Stimulated activated naive CD8-positive, alpha-beta T cell treated with anti-CD3 and anti-CD28 coated beads, Interleukin-15, Interleukin-2, amounts not matched to agents 100 ng/mL and 50 ng/mL, for 24 hours (primary cell): ENCODE results near the gene CTTNBP2NL.

Experiments used
- H3K27ac Mint-ChIP-seq: one replicate; pipeline ENCODE4 v1.8.0; 2021; ENCODE audit warnings: mild to moderate bottlenecking, mixed read lengths
- H3K27me3 Mint-ChIP-seq: one replicate; pipeline ENCODE4 v1.8.0; 2021; ENCODE audit warnings: mixed read lengths
- H3K36me3 Mint-ChIP-seq: one replicate; pipeline ENCODE4 v1.8.0; 2021; ENCODE audit warnings: low read depth, mixed read lengths
- H3K4me1 Mint-ChIP-seq: one replicate; pipeline ENCODE4 v1.8.0; 2021; ENCODE audit warnings: low read depth, mixed read lengths
- H3K4me3 Mint-ChIP-seq: one replicate; pipeline ENCODE4 v1.8.0; 2021; ENCODE audit warnings: mild to moderate bottlenecking, mixed read lengths
- H3K9me3 Mint-ChIP-seq: one replicate; pipeline ENCODE4 v1.8.0; 2021; ENCODE audit warnings: mixed read lengths

The CTTNBP2NL gene

GRCh38 chr1:112395821-112396652 is at the start of gene CTTNBP2NL:
Gene CTTNBP2NL, plus strand, starts transcription at chr1:112396214. Its CDS starts 19,952 bp downstream, at chr1:112416166.
- Mint-ChIP-seq H3K9me3 (no peaks in the 10 kb centered on the region), H3K27ac (peak within 1 kb of the TSS; percentile 81), H3K36me3 (no peaks in the 10 kb centered on the region), H3K4me1 (peaks cover 31% of the 10 kb centered on the region), H3K27me3 (peaks cover 25% of the 10 kb centered on the region), H3K4me3 (peak within 1 kb of the TSS; percentile 92)

GRCh38 chr1:112346801-112347350 is 49.1 kb upstream of the CTTNBP2NL start:
- Mint-ChIP-seq H3K27me3 (peaks cover 6% of the 10 kb centered on the region), H3K4me1 (peaks cover 11% of the 10 kb centered on the region), H3K4me3 (no peak overlapping the region), H3K36me3 (no peaks in the 10 kb centered on the region), H3K9me3 (peaks cover 11% of the 10 kb centered on the region), H3K27ac (no peak overlapping the region)

- Mint-ChIP-seq H3K4me3 (no peak overlapping the region), H3K27me3 (peaks cover 30% of the 10 kb centered on the region), H3K36me3 (no peaks in the 10 kb centered on the region), H3K27ac (no peak overlapping the region), H3K4me1 (no peaks in the 10 kb centered on the region), H3K9me3 (no peaks in the 10 kb centered on the region)
Measured at GRCh38 chr1:112356765-112357164, 39.2 kb upstream of the CTTNBP2NL start.

- H3K27me3 Mint-ChIP-seq, result peaks cover 31% of the 10 kb centered on the region
- no peaks in the 10 kb centered on the region for H3K36me3 Mint-ChIP-seq
- H3K4me3 Mint-ChIP-seq, result no peak overlapping the region
- H3K9me3 Mint-ChIP-seq, result no peaks in the 10 kb centered on the region
- no peaks in the 10 kb centered on the region for H3K4me1 Mint-ChIP-seq
- no peak overlapping the region for H3K27ac Mint-ChIP-seq
Measured at GRCh38 chr1:112357467-112357866, 38.5 kb upstream of the CTTNBP2NL start.

GRCh38 chr1:112358061-112358770 is 37.8 kb upstream of the CTTNBP2NL start:
- no peaks in the 10 kb centered on the region for H3K9me3 Mint-ChIP-seq
- no peaks in the 10 kb centered on the region for H3K4me1 Mint-ChIP-seq
- peaks cover 31% of the 10 kb centered on the region for H3K27me3 Mint-ChIP-seq
- H3K27ac Mint-ChIP-seq, result no peak overlapping the region
- H3K4me3 Mint-ChIP-seq, result no peak overlapping the region
- no peaks in the 10 kb centered on the region for H3K36me3 Mint-ChIP-seq

GRCh38 chr1:112358798-112359408 is 37.1 kb upstream of the CTTNBP2NL start:
- H3K4me3 Mint-ChIP-seq, result no peak overlapping the region
- H3K36me3 Mint-ChIP-seq, result no peaks in the 10 kb centered on the region
- H3K27me3 Mint-ChIP-seq, result peaks cover 35% of the 10 kb centered on the region
- no peak overlapping the region for H3K27ac Mint-ChIP-seq
- H3K9me3 Mint-ChIP-seq, result no peaks in the 10 kb centered on the region
- H3K4me1 Mint-ChIP-seq, result no peaks in the 10 kb centered on the region

- H3K27me3 Mint-ChIP-seq, result peaks cover 35% of the 10 kb centered on the region
- H3K4me1 Mint-ChIP-seq, result no peaks in the 10 kb centered on the region
- no peak overlapping the region for H3K4me3 Mint-ChIP-seq
- H3K9me3 Mint-ChIP-seq, result no peaks in the 10 kb centered on the region
- H3K27ac Mint-ChIP-seq, result no peak overlapping the region
- no peaks in the 10 kb centered on the region for H3K36me3 Mint-ChIP-seq
Measured at GRCh38 chr1:112359961-112360767, 35.9 kb upstream of the CTTNBP2NL start.

- peaks cover 29% of the 10 kb centered on the region for H3K27me3 Mint-ChIP-seq
- no peak overlapping the region for H3K27ac Mint-ChIP-seq
- H3K4me1 Mint-ChIP-seq, result no peaks in the 10 kb centered on the region
- no peaks in the 10 kb centered on the region for H3K36me3 Mint-ChIP-seq
- no peaks in the 10 kb centered on the region for H3K9me3 Mint-ChIP-seq
- H3K4me3 Mint-ChIP-seq, result no peak overlapping the region
Measured at GRCh38 chr1:112363636-112364035, 32.4 kb upstream of the CTTNBP2NL start.

- Mint-ChIP-seq H3K4me3 (no peak overlapping the region), H3K9me3 (no peaks in the 10 kb centered on the region), H3K27ac (no peak overlapping the region), H3K4me1 (peaks cover 3% of the 10 kb centered on the region), H3K27me3 (peaks cover 43% of the 10 kb centered on the region), H3K36me3 (no peaks in the 10 kb centered on the region)
Measured at GRCh38 chr1:112368198-112368597, 27.8 kb upstream of the CTTNBP2NL start.

- peaks cover 3% of the 10 kb centered on the region for H3K4me1 Mint-ChIP-seq
- H3K36me3 Mint-ChIP-seq, result no peaks in the 10 kb centered on the region
- no peaks in the 10 kb centered on the region for H3K9me3 Mint-ChIP-seq
- peaks cover 42% of the 10 kb centered on the region for H3K27me3 Mint-ChIP-seq
- no peak overlapping the region for H3K27ac Mint-ChIP-seq
- H3K4me3 Mint-ChIP-seq, result no peak overlapping the region
Measured at GRCh38 chr1:112369392-112370285, 26.4 kb upstream of the CTTNBP2NL start.

- Mint-ChIP-seq H3K36me3 (no peaks in the 10 kb centered on the region), H3K4me1 (peaks cover 3% of the 10 kb centered on the region), H3K27me3 (peaks cover 42% of the 10 kb centered on the region), H3K4me3 (no peak overlapping the region), H3K9me3 (no peaks in the 10 kb centered on the region), H3K27ac (no peak overlapping the region)
Measured at GRCh38 chr1:112370996-112371395, 25.0 kb upstream of the CTTNBP2NL start.

- peaks cover 3% of the 10 kb centered on the region for H3K4me1 Mint-ChIP-seq
- H3K4me3 Mint-ChIP-seq, result no peak overlapping the region
- no peaks in the 10 kb centered on the region for H3K36me3 Mint-ChIP-seq
- no peaks in the 10 kb centered on the region for H3K9me3 Mint-ChIP-seq
- H3K27ac Mint-ChIP-seq, result no peak overlapping the region
- peaks cover 45% of the 10 kb centered on the region for H3K27me3 Mint-ChIP-seq
Measured at GRCh38 chr1:112371775-112372174, 24.2 kb upstream of the CTTNBP2NL start.

- Mint-ChIP-seq H3K4me1 (peaks cover 3% of the 10 kb centered on the region), H3K36me3 (no peaks in the 10 kb centered on the region), H3K4me3 (no peak overlapping the region), H3K27me3 (peaks cover 43% of the 10 kb centered on the region), H3K27ac (no peak overlapping the region), H3K9me3 (no peaks in the 10 kb centered on the region)
Measured at GRCh38 chr1:112373806-112374205, 22.2 kb upstream of the CTTNBP2NL start.
